NCI-H2227 treated with DMSO at 0.1 percent for 48 hours (cell line): Measurements from ENCODE around the gene ZIM2.
A peak's percentile ranks its signal among the peaks of the same experiment; 100 is the strongest.

Source experiments
- DNase-seq: peaks from one replicate; lab custom pipeline; 2025; lab: John Stamatoyannopoulos, UW

Gene ZIM2

DNA sequence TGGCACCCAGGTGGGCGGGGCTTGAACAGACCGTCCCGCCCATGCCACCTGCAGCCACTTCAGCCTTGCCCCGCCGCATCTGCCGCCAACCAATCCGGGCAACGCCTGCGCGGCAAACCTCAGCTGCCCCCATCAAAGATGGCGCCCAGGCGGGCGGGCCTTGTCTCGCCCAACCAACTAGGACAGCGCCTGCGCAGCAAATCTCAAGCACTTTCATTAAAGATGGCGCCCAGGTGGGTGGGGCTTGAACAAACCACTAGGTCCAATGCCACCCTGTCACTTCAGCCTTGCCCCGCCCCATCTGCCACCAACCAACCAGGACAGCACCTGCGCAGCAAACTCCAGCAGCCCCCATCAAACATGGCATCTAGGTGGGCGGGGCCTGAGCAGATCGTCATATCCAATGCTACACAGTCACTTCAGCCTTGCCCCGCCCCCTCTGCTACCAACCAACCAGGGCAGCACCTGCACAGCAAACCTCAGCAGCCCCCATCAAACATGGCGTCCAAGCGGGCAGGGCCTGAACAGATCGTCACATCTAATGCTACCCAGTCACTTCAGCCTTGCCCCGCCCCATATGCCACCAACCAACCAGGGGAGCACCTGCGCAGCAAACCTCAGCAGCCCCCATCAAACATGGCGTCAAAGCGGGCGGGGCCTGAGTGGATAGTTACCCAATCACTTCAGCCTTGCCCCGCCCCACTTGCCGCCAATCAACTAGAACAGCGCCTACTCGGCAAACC, 1.4 kb downstream of the ZIM2 start:
- DNase-seq: peak; percentile 100

DNA sequence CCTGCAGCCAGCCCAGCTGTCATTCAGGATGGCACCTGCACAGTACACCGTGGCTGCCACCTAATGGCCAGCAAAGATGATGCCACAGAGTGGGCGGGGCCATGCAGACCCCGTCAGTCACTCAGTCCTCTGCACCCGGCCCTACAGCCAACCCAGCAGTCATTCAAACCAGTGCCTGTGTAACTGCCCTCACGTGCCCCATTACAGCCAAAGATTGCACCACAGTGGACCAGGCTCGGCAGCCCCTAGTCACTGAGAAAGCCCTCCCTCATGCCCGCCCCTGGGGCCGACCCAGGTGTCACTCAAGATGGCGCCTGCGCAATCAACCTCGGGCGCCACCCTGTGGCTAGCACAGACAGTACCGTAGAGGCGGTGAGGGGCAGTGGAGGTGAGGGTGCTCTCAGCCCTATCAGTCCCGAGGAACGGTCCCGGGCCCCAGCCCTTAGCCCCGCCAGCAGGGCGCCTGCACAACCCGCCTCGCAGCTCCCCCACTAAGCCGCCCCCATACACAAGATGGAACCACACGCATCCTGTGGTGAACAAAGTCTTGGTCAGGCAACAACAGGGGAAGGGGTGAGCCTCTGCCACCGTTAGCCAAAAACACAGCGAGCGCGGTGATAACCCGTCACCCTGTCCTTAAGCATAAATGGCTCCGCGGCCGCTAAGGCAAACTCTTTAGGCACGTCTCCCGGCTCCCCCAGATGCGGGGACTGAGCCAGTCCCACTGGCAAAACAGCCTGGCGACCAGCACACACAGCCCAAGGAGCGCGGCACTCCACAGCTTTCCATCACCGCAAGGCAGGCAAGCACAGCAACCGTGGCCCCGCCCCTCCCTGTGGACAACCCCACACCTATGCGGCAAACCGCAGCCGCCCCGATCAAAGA, 2.3 kb downstream of the ZIM2 start:
- peak; percentile 97 for DNase-seq

DNA sequence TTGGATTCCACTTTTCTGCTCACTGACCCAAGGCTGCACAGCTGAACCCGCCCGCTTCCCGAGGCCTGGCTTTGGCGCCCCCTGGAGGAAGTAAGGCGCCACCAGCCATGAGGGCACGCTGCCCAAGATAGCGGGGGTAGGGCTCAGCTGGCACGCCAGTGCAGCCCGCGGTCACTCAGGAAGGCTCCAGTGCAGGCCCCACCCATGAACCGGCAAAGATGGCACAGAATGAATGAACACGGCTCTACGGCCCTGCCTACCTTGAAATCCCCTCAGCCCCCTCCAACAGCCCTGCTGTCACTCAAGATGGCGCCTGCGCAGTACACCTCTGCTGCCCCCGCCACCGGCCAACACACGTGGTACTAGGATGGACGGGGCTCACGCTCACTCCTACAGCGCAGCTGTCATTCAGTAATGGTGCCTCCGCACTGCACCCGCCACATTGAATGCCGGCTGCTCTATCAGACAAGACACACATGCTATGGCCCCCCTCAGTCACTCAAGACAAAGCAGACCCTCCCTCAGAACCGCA, 3.0 kb downstream of the ZIM2 start:
- peak; percentile 98 for DNase-seq

DNA sequence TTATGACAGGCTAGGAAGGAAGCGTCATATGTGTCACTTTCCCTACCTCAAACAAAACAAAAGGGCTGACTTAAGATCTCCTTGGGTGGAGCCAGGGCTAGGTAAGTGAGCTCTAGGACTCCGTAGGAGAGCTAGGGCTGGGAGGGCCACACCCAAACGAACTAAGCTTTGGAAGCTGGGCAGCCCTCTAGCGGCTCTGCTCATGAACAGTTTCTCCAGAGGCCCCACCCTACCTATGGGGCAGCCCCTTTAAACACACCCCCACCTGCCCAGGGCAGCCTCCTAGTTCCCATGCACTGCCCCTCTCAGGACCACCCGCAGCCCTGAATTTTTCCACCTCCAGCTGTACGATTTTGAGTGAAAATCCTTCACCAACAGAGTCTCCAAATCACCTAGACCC, 3.5 kb downstream of the ZIM2 start:
- peak; percentile 61 for DNase-seq

DNA sequence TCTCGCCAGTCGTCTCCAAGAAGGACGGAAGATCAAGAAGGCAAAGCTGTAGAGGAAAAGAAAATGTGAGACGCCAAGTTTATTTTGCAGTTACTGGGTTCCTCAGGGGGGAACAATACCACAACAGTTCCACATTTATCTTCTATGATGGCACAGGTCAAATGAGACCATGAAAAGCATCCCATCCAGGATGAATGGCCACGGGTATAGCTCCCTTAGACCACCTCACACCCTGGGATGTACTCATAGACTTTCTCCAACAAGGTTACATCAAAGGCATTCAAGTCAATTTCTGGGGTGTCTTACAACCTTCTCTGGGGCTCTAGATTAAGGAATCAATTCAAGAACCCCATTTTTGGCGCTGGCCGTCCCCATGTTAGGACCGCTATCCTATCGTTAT, 4.5 kb downstream of the ZIM2 start:
- no peak for DNase-seq

DNA sequence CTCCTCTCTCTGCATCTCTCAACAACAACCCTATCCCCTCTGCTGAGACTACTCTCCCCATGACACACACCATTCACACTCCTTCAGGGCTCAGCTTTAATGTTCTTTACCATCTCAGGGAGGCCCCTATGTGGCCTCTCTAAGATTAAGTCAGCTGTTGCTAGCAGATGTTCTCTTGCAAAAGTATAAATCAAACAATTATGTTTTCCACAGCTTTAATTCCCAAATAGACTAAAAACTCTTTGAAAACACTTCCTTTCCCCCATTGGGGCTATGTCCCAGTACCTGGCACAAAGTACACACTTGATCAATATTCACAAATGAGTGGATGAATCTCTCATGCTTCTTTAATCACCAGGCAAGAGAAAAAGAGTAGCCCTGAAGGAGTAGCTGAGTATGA, 5.1 kb downstream of the ZIM2 start:
- no peak for DNase-seq

DNA sequence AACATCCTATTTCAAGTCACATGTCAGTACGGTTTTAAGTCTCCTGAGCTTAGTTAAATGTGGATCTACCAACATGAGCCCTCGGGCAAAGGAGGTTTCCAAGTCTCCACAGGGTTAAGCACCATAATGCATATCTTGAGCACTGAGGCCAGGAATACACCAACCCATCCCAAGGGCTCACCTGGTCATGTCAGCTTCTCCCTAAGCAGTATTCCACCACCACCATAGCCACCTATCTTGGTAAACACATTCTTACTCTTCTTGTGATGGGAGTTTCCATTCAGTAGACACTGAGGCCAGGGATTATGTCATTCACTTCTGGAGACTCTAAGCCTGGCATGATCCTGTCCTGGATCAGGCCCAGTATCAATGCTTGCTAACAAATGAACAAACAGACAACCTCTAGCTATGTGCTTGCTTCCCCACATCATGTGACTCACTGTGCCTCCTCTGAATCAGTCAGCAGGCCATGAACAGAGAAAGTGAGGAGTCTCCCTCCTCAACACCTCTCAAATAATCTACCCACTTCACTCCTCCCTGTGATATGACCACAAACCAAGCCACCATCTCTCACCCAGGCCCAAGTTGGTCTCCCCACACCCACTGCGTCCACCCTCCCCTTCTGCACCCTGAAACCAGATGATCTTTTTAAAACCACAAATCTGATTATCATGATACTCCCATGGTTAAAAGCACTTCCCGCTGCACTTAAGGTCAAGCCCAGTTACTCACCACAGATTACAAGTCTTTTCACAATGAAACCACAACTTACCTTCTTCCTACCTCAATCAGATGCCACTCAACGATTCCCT, 5.8 kb downstream of the ZIM2 start:
- DNase-seq: no peak

DNA sequence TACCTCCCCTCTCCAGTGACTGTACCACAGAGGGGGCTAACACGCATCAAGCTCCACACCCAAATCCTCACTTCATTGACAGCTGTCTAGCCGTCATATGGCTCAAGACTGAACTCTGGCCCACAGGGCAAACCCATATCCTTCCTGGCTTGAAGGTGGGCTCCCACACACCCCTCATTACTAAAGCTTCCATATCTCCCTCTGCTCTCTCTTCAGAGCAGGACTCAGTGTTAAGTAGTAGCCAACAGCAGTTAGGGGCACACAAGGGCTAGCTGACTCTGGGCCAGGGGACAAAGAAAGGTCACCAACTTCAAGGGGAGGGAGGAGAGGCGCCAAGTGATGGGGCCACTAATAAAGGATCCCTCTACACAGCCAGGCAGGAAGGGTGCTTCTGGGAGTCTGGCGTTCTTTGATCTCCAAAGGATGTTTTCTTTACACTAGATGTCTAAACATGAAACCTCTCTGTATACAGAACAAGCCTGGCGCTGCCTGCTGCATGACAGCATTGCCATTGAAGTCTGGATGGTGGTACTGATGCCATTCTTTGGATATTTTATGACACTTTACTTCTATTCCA, 8.1 kb downstream of the ZIM2 start:
- DNase-seq: no peak

DNA sequence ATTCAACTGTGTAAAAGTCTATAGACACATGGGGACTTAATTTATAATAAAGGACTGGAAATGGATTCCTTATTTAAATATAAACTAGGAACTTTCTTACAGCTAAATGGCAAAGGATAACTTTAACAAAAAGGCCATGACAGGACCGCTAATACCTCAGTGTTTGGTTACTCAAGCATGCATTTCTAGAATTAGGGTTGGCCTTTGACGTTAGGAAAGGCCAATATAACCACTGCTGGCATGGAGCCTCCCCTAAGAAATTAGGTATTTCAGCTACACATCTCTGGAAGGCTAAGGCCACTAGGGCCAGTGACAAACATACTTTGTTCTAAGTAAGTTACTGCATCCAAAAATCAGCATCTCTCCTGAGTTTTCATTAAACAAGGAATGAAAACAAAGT, 9.3 kb downstream of the ZIM2 start:
- DNase-seq: no peak

DNA sequence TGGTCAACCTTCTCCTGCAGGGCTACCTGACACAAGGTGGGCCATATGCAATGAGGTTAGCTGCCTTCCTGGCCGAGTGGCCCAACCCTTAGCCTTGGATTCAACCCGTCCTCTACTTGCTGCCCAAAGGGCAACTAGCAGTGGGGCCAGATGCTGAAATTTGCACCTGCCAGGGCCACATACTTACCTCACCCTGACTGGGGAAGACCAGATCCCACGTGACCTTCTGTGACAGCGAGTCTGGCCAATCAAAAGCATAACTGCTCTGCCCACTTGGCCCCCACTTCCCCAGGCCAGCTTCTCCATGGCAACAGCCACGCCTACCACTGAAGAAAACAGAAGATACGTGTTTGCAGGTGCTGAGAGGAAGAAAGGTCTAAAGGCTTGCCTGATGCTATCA, 10.9 kb downstream of the ZIM2 start:
- DNase-seq: peak; percentile 55

DNA sequence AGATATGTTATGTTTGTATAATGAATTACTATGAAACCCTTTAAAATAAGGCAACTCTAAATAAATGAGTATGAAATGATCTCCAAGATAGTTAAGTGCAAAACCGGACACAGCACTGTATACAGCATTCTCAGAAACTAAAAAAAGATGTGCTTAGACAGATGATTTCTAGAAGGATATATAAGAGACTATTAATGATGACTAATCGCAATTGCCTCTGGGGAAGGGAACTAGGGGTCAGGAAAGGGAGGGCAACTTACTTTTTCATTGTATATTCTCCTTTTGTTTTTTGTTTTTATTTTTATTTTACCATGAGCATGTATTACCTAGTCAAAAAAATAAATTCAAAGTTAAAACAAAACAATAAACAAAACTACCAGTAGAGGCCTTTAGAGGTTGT, 12.8 kb downstream of the ZIM2 start:
- no peak for DNase-seq

DNA sequence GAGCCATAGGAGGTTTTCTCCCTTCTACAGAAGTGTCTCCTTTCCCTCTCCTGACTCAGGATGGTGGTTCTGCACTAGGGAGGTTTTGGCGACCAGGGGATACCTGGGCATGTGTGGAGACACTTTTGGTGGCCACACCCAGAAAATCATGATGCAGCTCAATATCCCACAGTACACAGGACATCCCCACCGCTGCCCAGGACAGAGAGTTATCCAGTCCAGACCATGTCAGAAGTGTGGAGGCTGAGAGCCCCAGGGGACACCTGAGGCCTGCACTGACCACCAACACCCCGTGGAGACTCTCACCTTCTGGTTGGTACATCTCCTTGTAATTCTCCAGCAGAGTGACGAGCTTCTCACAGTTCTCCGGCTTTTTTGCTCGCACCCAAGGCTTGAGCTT, 16.6 kb downstream of the ZIM2 start:
- no peak for DNase-seq

DNA sequence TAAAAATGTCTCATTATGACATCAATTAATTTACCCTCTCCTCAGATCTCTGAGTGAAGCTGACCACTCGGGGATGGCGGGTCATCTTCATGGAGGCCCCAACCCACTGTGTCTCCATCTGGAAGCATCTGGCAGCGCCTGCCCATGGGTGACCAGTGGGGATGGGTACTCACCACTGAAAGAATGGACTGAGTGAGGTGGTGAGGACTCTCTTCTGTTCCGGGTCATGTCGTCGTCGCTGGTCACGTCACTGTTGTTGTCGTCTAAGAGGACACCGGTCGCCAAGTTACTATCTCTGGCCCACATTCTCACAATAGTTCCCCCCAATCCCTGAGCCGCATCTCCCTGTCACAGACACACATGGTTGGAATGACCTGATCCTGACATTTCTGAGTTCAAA, 17.1 kb downstream of the ZIM2 start:
- no peak for DNase-seq

DNA sequence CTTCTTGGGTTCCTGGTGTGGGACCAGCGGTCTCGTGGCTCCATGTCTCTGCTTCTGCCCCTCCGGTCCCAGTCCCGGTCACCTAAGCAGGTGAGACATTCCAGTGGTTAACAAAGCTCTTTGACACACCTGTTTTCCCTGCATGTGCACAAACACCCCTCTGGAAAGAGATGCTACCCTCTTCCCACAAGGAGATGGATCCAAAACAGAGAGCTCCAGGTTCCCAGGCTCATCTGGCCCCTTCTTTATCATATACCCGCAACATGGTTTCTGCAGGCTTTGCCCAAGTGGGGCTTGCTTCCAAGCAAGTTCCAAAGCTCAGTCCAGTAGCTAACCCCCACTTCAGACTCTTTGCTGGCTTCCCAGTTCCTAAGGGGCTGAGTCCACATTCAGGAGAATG, 17.8 kb downstream of the ZIM2 start:
- DNase-seq: no peak

DNA sequence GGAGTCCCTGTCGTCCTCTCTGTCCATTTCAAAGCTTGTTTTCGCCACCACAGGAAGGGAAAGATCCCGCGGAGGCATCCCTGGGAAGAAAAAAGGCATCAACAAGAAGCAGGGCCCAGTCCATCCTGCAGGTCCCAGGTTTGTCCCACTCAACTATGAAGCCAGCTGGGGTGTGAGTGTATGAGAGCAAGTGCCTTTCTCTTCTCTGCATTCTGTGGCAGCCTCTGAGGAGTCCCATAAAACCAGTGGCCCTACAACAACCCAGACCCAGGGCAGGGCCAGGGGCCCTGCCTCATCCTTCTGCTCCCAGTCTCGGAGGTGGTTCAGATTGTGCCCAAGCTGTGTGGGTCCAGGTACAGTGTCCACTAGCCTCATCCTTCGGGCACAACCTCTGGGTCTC, 18.9 kb downstream of the ZIM2 start:
- DNase-seq: no peak

DNA sequence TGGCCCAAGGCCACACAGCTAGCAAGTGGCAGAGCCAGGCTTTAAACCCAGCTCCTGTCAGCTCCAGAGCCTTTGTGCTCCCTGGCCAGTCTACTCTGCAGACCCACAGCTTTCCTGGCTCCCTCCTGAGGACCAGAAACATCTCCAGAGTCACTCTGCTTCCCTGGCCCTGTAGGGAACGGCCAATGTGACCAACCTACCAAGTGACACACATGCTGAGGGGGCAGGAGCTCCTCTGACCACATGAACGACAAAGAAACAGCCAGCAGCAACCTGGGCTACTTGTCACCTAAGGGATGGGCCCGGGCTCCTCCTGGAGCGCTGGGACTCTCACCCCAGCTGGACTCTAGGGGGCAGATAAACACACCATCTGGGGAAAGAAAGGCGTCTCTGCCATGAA, 19.3 kb downstream of the ZIM2 start:
- no peak for DNase-seq

DNA sequence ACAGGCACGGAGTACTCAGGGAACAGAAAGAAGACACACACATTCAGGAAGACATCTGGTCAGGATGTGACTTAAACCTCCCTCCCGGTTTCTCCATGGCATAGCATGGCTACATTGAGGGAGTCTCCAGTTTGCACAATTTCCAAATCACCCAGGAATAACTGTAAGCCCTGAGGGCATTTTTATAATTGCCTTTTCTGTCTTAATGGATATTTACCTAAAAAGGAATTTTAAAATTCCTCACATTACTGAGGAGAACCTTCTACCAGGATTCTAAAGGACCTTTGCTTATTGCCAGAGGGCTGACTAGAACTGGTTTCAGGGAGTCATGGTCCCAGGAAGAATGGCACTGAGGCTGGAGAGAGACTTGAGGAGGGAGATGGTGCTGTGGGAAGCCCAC, 21.4 kb downstream of the ZIM2 start:
- no peak for DNase-seq

DNA sequence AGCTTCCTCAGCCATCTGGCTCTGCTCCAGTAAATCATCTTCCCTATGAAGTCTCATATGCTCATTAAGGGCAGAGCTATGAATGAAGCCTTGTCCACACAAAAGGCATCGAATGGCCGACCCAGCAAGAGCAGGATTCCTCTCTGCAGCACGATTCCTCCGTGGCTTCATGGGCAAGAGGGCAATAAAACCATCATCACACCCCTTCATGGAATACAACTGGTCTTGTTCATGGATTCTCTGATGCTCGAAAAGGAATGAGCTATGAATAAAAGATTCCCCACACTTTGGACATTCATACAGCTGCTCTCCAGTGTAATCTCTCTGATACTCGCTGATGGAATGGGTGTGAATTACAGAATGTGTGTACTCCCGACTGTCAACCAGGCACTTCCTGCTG, 25.9 kb downstream of the ZIM2 start:
- no peak for DNase-seq

DNA sequence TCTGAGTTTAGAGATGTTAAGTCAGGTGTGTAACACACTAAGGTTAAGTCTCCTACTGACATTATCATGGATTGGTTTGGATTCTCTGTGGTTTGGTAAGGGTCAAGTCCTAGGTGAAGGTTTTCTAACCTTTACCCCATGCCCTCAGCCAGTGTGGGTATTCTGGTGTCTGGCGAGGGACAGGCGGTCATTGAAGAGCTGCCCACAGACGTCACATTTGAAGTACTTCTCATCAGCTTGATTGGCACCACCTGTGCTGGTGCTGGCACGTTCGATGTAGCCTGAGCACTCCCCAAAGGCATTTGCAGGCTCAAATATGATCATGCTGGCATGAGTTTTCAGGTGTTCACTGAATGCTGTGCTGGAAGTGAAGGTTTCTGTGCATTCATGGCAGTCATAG, 27.0 kb downstream of the ZIM2 start:
- no peak for DNase-seq

DNA sequence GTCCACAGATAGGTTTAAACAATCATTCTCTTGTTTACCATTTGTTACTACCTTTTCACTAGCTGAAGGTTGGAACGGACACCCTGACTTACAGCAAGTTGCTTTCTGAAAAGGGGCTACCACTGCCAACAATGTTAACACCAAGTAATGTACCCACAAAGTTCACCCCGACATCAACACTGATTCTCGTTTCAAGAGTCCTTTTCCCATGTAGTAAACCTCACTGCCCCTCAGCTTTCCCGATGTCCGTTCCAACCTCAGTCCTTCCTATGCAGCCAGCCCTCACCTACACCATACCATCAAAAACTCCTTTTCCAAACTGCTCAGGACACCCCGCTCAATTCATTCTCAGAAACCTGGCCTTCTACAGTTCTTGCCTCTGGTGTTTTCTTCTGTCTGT, 29.0 kb downstream of the ZIM2 start:
- no peak for DNase-seq

DNA sequence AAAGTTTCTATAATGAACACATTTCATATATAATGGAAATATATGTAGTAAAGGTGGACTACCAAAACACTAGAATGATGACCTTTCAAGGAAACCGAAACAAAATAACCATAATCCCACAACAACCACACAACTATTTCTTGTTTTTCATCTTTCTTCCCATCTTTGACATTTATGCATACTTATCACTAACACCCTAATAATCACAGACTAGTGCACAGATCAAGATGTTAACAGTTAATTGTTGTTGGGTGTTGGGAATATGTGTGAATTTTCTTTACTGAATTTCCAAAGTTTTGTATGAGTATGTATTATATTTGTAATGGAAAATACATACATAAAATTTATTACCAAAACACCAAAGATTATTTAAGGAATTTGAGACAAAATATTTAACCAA, 30.3 kb downstream of the ZIM2 start:
- no peak for DNase-seq
